GM23338 (cell line): ENCODE data around the gene MICAL2. TPM values are rescaled to one million over a fixed set of nuclear protein-coding genes. Genes with fewer than 3 reads are reported as not detected.

Experiments used
- ATAC-seq: fragments of 200-7000 bp; cut with Tn5 transposase; 3 replicates; pipeline ENCODE4 v1.9.1; 2020
- DNase-seq: peaks from one replicate; pipeline ENCODE4 v3.0.0-alpha.2; 2015; ENCODE audit warnings: low spot score
- H2AFZ ChIP-seq: fragments of 200-600 bp; sonication (generic); 2 replicates; pipeline ENCODE4 v1.8.0; 2016; ENCODE audit warnings: antibody characterized with exemption, mild to moderate bottlenecking, moderate library complexity
- H3F3A ChIP-seq: fragments of 200-600 bp; sonication (generic); replicated peaks from 2 replicates; pipeline ENCODE4 v1.8.0; 2017; ENCODE audit warnings: antibody characterized with exemption, mixed run types, low read depth
- H3K27ac ChIP-seq: fragments of 200-600 bp; sonication (generic); 2 replicates; pipeline ENCODE4 v1.6.1; 2016; ENCODE audit warnings: low read depth
- H3K27me3 ChIP-seq: fragments of 200-600 bp; sonication (generic); 2 replicates; pipeline ENCODE4 v1.8.0; 2016; ENCODE audit warnings: mild to moderate bottlenecking, mixed run types, moderate library complexity; ENCODE audit not compliant: insufficient read depth
- H3K36me3 ChIP-seq: fragments of 200-600 bp; sonication (generic); 2 replicates; pipeline ENCODE4 v1.8.0; 2016; ENCODE audit warnings: mild to moderate bottlenecking; ENCODE audit not compliant: insufficient read depth
- H3K4me1 ChIP-seq: fragments of 200-600 bp; sonication (generic); 2 replicates; pipeline ENCODE4 v1.8.0; 2016; ENCODE audit warnings: mild to moderate bottlenecking, moderate library complexity; ENCODE audit not compliant: insufficient read depth
- H3K4me2 ChIP-seq: fragments of 200-600 bp; sonication (generic); 2 replicates; pipeline ENCODE4 v1.7.1; 2017; ENCODE audit warnings: mixed run types
- H3K4me3 ChIP-seq: fragments of 200-600 bp; sonication (generic); 2 replicates; pipeline ENCODE4 v1.6.1; 2016; ENCODE audit warnings: mixed run types
- H3K79me2 ChIP-seq: fragments of 200-600 bp; sonication (generic); replicated peaks from 2 replicates; pipeline ENCODE4 v1.8.0; 2017; ENCODE audit warnings: mild to moderate bottlenecking; ENCODE audit not compliant: insufficient read depth
- H3K9me2 ChIP-seq: fragments of 200-600 bp; sonication (generic); 2 replicates; pipeline ENCODE4 v1.8.0; 2017; ENCODE audit not compliant: insufficient read depth
- H4K20me1 ChIP-seq: fragments of 200-600 bp; sonication (generic); replicated peaks from 2 replicates; pipeline ENCODE4 v1.8.0; 2017; ENCODE audit warnings: mild to moderate bottlenecking; ENCODE audit not compliant: insufficient read depth
- H3K27ac Mint-ChIP-seq: 2 replicates; pipeline ENCODE4 v1.8.0; 2020; ENCODE audit warnings: inconsistent platforms, mild to moderate bottlenecking, moderate library complexity, mixed read lengths
- H3K27me3 Mint-ChIP-seq: 3 replicates; pipeline ENCODE4 v1.8.0; 2022; ENCODE audit warnings: low read depth, mild to moderate bottlenecking, moderate library complexity, mixed read lengths, inconsistent platforms; ENCODE audit not compliant: insufficient read depth, poor library complexity
- H3K36me3 Mint-ChIP-seq: 3 replicates; pipeline ENCODE4 v1.8.0; 2021; ENCODE audit warnings: low read depth, mild to moderate bottlenecking, inconsistent platforms, moderate library complexity, mixed read lengths
- H3K4me1 Mint-ChIP-seq: 3 replicates; pipeline ENCODE4 v1.8.0; 2020; ENCODE audit warnings: mild to moderate bottlenecking, inconsistent platforms, mixed read lengths
- H3K4me3 Mint-ChIP-seq: 3 replicates; pipeline ENCODE4 v1.8.0; 2021; ENCODE audit warnings: moderate library complexity, mild to moderate bottlenecking, inconsistent platforms, mixed read lengths
- H3K9me3 Mint-ChIP-seq: 3 replicates; pipeline ENCODE4 v1.8.0; 2020; ENCODE audit warnings: moderate library complexity, mild to moderate bottlenecking, inconsistent platforms, mixed read lengths
- CREB1 ChIP-seq: fragments of 250-450 bp; sonication (Bioruptor Pico); IDR thresholded peaks from 2 replicates; pipeline ENCODE4 v1.5.0; 2020; ENCODE audit warnings: low read depth, mild to moderate bottlenecking, moderate library complexity
- JUNB ChIP-seq: IDR thresholded peaks from one replicate; pipeline ENCODE4 v1.6.1; 2016; ENCODE audit warnings: antibody characterized with exemption; ENCODE audit not compliant: unreplicated experiment
- STAT1 ChIP-seq: IDR thresholded peaks from one replicate; pipeline ENCODE4 v1.6.1; 2016; ENCODE audit warnings: antibody characterized with exemption; ENCODE audit not compliant: unreplicated experiment
- ZNF114 ChIP-seq: fragments of 250-450 bp; sonication (Bioruptor Pico); IDR thresholded peaks from 2 replicates; pipeline ENCODE4 v1.5.0; 2020; ENCODE audit warnings: mild to moderate bottlenecking, moderate library complexity
- ZNF331 ChIP-seq: fragments of 250-450 bp; sonication (Bioruptor Pico); IDR thresholded peaks from 2 replicates; pipeline ENCODE4 v1.5.0; 2020; ENCODE audit warnings: low read depth, mild to moderate bottlenecking, moderate library complexity
- polyA plus RNA-seq: library from polyadenylated mRNA; unstranded; fragments of >200 nt; fragmentation: Nextera tagmentation; extraction: Ambion mirVana; gene quantifications from 2 replicates; pipeline ENCODE4 v1.2.1, GENCODE V29; 2016
- total RNA-seq: library from RNA; depleted of rRNA; stranded (reverse); fragments of >200 nt; shearing (Covaris generic); gene quantifications from 2 replicates; pipeline ENCODE4 v1.2.3, GENCODE V29; 2014
- TF ChIP-seq, protein P1 (sequence below), 2 experiments: fragments of 200-600 bp in 1 of 2; sonication (generic) in 1 of 2; conservative IDR thresholded peaks; 2 replicates each; pipeline versions ENCODE4 v1.5.1 to v1.6.1; 2016 to 2017; ENCODE audit warnings: antibody characterized with exemption in 2 of 2, low read depth in 2 of 2, mild to moderate bottlenecking in 2 of 2, moderate library complexity in 1 of 2
- TF ChIP-seq, protein P2 (sequence below): IDR thresholded peaks from 2 replicates; pipeline ENCODE4 v1.6.1; 2016; ENCODE audit warnings: antibody characterized with exemption
- TF ChIP-seq, protein P3 (sequence below): fragments of 250-450 bp; sonication (Bioruptor Pico); IDR thresholded peaks from 2 replicates; pipeline ENCODE4 v1.5.0; 2020; ENCODE audit warnings: mild to moderate bottlenecking, moderate library complexity

Gene MICAL2
- total and polyA plus RNA-seq, 2 experiments from 2014 or later = 0.66 to 1.4 TPM

DNA sequence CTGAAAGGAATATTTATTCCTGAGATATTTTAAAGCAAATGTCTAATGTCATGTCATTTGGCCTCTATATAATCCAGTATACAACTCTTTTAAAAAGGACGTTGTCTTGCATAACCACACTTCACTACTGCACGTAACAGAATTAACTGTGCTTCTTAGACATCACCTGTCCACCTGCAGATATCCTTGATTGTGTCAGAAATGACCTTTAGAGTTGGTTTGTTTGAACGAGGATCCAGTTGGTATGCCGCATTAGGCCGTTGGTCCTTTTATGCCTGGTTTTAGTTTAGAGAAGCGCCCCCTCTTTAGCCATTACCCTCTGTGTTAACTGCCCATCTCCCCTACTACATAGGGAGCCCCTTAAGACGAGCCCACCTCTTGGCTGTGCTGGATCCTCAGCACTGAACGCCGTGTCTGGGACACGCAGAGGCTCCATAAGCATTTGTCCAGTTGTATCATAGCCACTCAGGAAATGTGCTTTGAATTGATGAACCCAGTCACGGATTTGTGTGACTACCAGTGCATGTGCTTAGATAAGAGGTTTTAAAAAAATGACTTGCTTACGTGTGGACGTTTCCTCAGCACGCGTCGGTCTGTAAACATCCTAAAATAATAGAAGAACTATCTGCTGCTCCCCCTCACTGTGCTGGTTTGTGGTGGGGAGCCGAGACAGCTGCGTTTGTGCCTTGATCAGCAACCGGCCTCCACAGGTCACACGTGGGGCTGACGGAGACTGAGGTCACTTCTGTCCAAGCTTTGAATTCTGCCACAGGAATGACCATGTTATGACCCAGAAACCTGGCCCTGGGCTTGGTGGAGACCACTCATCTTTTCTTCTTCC, 4.0 kb downstream of the MICAL2 start:
- H3K4me1 Mint-ChIP-seq = peaks cover 16% of the 10 kb centered on the region
- ATAC-seq = no peak
- peaks cover 29% of the 10 kb centered on the region for H3K27me3 ChIP-seq
- H3F3A ChIP-seq = 0 out of 2 replicates have a peak, but pooled peaks cover 3% of the 10 kb centered on the region
- no peak overlapping the region for H3K4me3 Mint-ChIP-seq
- peaks cover 4% of the 10 kb centered on the region for H3K4me1 ChIP-seq
- DNase-seq = no peak
- no peak overlapping the region for H3K4me2 ChIP-seq
- no peaks in the 10 kb centered on the region for H4K20me1 ChIP-seq
- H3K27me3 Mint-ChIP-seq = peaks cover 25% of the 10 kb centered on the region
- H3K36me3 ChIP-seq = no peaks in the 10 kb centered on the region
- H3K9me2 ChIP-seq = no peaks in the 10 kb centered on the region
- H2AFZ ChIP-seq = no peak overlapping the region
- no peak overlapping the region for H3K4me3 ChIP-seq
- no peaks in the 10 kb centered on the region for H3K79me2 ChIP-seq
- H3K27ac Mint-ChIP-seq = no peak overlapping the region
- no peak overlapping the region for H3K27ac ChIP-seq
- H3K36me3 Mint-ChIP-seq = no peaks in the 10 kb centered on the region; the same call in 2 of the 3 replicates
- no peak for TF ChIP-seq ZNF331 (CRISPR knock-in tag)
- TF ChIP-seq, protein P1, sequence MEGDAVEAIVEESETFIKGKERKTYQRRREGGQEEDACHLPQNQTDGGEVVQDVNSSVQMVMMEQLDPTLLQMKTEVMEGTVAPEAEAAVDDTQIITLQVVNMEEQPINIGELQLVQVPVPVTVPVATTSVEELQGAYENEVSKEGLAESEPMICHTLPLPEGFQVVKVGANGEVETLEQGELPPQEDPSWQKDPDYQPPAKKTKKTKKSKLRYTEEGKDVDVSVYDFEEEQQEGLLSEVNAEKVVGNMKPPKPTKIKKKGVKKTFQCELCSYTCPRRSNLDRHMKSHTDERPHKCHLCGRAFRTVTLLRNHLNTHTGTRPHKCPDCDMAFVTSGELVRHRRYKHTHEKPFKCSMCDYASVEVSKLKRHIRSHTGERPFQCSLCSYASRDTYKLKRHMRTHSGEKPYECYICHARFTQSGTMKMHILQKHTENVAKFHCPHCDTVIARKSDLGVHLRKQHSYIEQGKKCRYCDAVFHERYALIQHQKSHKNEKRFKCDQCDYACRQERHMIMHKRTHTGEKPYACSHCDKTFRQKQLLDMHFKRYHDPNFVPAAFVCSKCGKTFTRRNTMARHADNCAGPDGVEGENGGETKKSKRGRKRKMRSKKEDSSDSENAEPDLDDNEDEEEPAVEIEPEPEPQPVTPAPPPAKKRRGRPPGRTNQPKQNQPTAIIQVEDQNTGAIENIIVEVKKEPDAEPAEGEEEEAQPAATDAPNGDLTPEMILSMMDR (conservative IDR thresholded peaks at IDR 0.05; ENCODE audit: low read depth in 2 of 2) = no peak
- no peaks in the 10 kb centered on the region for H3K9me3 Mint-ChIP-seq

DNA sequence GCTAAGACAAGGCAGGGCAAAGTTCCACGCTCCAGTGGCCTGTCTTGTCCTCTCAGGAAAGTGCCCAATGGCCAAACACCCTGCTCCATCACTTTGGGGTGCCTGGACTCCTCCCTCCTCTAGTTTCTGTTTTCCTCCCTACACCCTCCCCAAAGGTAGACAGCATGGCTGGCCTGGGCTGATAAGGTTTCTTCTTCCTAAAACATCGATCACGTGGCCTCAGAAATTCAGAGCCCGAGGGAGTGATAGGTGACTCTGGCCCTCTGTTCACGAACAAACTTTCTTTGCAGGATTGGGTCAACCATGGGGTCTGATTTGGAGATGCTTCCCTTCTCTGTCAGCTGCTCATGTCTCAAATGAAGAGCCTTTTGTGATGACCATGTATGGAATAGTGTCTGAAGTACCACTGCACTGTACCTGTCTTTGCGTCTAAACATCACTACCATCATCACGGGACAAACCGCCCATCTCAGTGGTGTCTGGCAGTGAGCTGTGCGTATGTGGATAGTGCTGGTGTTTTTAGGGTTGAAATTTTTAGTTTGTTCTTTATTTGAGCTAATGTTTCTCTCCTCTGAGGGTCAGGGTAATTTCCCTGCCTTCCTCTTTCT, 6.1 kb downstream of the MICAL2 start:
- Histone ChIP-seq H3K36me3 (no peaks in the 10 kb centered on the region), H3K4me3 (no peak overlapping the region), H2AFZ (no peak overlapping the region), H3K27ac (no peak overlapping the region), H3F3A (0 out of 2 replicates have a peak, but pooled peaks cover 1% of the 10 kb centered on the region), H3K27me3 (peaks cover 16% of the 10 kb centered on the region), H4K20me1 (no peaks in the 10 kb centered on the region), H3K4me1 (no peaks in the 10 kb centered on the region), H3K4me2 (no peak overlapping the region), H3K79me2 (no peaks in the 10 kb centered on the region), H3K9me2 (no peaks in the 10 kb centered on the region)
- no peak for ATAC-seq
- Mint-ChIP-seq H3K4me1 (peaks cover 10% of the 10 kb centered on the region), H3K36me3 (no peaks in the 10 kb centered on the region; the same call in 2 of the 3 replicates), H3K9me3 (no peaks in the 10 kb centered on the region), H3K27ac (no peak overlapping the region), H3K4me3 (no peak overlapping the region), H3K27me3 (peaks cover 13% of the 10 kb centered on the region)
- no peak for DNase-seq
- TF ChIP-seq, protein P2, sequence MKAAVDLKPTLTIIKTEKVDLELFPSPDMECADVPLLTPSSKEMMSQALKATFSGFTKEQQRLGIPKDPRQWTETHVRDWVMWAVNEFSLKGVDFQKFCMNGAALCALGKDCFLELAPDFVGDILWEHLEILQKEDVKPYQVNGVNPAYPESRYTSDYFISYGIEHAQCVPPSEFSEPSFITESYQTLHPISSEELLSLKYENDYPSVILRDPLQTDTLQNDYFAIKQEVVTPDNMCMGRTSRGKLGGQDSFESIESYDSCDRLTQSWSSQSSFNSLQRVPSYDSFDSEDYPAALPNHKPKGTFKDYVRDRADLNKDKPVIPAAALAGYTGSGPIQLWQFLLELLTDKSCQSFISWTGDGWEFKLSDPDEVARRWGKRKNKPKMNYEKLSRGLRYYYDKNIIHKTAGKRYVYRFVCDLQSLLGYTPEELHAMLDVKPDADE = no peak
- TF ChIP-seq CREB1 (no peak), ZNF114 (CRISPR knock-in tag) (no peak), STAT1 (no peak), JUNB (no peak)
- TF ChIP-seq, protein P1 (conservative IDR thresholded peaks at IDR 0.05; ENCODE audit: low read depth in 2 of 2) = no peak
- TF ChIP-seq, protein P3, sequence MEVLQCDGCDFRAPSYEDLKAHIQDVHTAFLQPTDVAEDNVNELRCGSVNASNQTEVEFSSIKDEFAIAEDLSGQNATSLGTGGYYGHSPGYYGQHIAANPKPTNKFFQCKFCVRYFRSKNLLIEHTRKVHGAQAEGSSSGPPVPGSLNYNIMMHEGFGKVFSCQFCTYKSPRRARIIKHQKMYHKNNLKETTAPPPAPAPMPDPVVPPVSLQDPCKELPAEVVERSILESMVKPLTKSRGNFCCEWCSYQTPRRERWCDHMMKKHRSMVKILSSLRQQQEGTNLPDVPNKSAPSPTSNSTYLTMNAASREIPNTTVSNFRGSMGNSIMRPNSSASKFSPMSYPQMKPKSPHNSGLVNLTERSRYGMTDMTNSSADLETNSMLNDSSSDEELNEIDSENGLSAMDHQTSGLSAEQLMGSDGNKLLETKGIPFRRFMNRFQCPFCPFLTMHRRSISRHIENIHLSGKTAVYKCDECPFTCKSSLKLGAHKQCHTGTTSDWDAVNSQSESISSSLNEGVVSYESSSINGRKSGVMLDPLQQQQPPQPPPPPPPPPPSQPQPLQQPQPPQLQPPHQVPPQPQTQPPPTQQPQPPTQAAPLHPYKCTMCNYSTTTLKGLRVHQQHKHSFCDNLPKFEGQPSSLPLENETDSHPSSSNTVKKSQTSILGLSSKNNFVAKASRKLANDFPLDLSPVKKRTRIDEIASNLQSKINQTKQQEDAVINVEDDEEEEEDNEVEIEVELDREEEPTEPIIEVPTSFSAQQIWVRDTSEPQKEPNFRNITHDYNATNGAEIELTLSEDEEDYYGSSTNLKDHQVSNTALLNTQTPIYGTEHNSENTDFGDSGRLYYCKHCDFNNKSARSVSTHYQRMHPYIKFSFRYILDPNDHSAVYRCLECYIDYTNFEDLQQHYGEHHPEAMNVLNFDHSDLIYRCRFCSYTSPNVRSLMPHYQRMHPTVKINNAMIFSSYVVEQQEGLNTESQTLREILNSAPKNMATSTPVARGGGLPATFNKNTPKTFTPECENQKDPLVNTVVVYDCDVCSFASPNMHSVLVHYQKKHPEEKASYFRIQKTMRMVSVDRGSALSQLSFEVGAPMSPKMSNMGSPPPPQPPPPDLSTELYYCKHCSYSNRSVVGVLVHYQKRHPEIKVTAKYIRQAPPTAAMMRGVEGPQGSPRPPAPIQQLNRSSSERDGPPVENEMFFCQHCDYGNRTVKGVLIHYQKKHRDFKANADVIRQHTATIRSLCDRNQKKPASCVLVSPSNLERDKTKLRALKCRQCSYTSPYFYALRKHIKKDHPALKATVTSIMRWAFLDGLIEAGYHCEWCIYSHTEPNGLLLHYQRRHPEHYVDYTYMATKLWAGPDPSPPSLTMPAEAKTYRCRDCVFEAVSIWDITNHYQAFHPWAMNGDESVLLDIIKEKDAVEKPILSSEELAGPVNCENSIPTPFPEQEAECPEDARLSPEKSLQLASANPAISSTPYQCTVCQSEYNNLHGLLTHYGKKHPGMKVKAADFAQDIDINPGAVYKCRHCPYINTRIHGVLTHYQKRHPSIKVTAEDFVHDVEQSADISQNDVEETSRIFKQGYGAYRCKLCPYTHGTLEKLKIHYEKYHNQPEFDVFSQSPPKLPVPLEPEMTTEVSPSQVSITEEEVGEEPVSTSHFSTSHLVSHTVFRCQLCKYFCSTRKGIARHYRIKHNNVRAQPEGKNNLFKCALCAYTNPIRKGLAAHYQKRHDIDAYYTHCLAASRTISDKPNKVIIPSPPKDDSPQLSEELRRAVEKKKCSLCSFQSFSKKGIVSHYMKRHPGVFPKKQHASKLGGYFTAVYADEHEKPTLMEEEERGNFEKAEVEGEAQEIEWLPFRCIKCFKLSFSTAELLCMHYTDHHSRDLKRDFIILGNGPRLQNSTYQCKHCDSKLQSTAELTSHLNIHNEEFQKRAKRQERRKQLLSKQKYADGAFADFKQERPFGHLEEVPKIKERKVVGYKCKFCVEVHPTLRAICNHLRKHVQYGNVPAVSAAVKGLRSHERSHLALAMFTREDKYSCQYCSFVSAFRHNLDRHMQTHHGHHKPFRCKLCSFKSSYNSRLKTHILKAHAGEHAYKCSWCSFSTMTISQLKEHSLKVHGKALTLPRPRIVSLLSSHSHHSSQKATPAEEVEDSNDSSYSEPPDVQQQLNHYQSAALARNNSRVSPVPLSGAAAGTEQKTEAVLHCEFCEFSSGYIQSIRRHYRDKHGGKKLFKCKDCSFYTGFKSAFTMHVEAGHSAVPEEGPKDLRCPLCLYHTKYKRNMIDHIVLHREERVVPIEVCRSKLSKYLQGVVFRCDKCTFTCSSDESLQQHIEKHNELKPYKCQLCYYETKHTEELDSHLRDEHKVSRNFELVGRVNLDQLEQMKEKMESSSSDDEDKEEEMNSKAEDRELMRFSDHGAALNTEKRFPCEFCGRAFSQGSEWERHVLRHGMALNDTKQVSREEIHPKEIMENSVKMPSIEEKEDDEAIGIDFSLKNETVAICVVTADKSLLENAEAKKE (CRISPR knock-in tag) = no peak
